SK-N-MC (cell line): ENCODE measurements around the gene SAMD8.

Experiments
- DNase-seq: peaks from one replicate; pipeline ENCODE4 v3.0.0-alpha.2; 2011; ENCODE audit warnings: low read depth, low spot score
- H3K27ac ChIP-seq: fragments of 200-600 bp; sonication (generic); 2 replicates; pipeline ENCODE4 v1.5.1; 2016; ENCODE audit warnings: mixed run types
- H3K36me3 ChIP-seq: fragments of 200-600 bp; sonication (generic); 2 replicates; pipeline ENCODE4 v1.6.1; 2017; ENCODE audit warnings: antibody characterized with exemption, low read length, mixed read lengths; ENCODE audit not compliant: insufficient read depth
- H3K4me3 ChIP-seq: fragments of 200-600 bp; sonication (generic); 2 replicates; pipeline ENCODE4 v1.5.1; 2016
- H3K9ac ChIP-seq: fragments of 200-600 bp; sonication (generic); 2 replicates; pipeline ENCODE4 v1.8.0; 2017; ENCODE audit warnings: mixed run types, mixed read lengths; ENCODE audit not compliant: insufficient read length
- H3K9me3 ChIP-seq: fragments of 200-600 bp; sonication (generic); 2 replicates; pipeline ENCODE4 v1.6.1; 2017; ENCODE audit warnings: low read depth, mild to moderate bottlenecking, antibody characterized with exemption, low read length, moderate library complexity, mixed read lengths
- EZH2 ChIP-seq: fragments of 200-600 bp; sonication (generic); IDR thresholded peaks from one replicate; pipeline ENCODE4 v1.6.1; 2017; ENCODE audit warnings: antibody characterized with exemption
- FOXP2 ChIP-seq: optimal IDR thresholded peaks from 2 replicates; pipeline ENCODE3; 2011; ENCODE audit warnings: mild to moderate bottlenecking, moderate library complexity; ENCODE audit not compliant: insufficient read depth; ENCODE audit errors: extremely low read length, control extremely low read depth
- POLR2AphosphoS5 ChIP-seq: IDR thresholded peaks from 2 replicates; pipeline ENCODE4 v1.6.1; 2012; ENCODE audit warnings: mild to moderate bottlenecking, low read depth, low read length, borderline replicate concordance

Gene SAMD8

DNA sequence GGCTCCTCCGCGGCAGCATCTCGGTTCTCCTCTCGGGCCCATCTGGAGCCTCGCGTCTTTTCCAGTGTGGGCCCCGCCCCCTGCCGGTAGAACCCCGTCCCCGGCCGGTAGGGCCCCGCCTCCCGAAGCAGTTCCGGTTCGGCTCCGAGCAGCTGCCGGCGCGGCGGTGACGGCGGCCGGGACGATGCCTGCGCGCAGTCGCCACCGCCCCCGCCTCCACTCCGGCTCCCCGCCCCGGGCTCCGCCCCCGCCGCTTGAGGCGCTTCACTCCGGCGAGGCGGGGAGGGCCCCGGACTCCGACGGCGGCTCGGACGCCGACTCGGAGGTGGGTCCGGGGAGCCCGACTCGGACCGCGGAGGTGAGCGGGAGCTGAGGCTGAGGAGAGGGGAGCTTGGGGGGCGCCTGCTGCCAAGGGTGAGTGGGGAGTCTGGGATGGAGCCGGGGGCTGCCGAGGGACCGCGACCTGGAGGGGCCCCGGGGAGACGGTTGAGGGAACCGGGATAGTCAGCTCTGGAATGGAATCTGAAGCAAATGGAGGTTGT, at the start of gene SAMD8:
Gene SAMD8, plus strand, starts transcription at position 292 of the 542 bp plus-strand sequence. CDS start 38,873 bp downstream, outside the sequence.
- no peak for DNase-seq
- TF ChIP-seq POLR2AphosphoS5 = no peak; the same call in 1 of the 2 replicates
- TF ChIP-seq FOXP2 = no peak
- Histone ChIP-seq H3K27ac (peak within 1 kb of the TSS; percentile 60; the same call in 1 of the 2 replicates), H3K9me3 (no peaks in the 10 kb centered on the region), H3K36me3 (no peaks in the 10 kb centered on the region), H3K9ac (peak within 1 kb of the TSS; percentile 74), H3K4me3 (peak within 1 kb of the TSS; percentile 83)

DNA sequence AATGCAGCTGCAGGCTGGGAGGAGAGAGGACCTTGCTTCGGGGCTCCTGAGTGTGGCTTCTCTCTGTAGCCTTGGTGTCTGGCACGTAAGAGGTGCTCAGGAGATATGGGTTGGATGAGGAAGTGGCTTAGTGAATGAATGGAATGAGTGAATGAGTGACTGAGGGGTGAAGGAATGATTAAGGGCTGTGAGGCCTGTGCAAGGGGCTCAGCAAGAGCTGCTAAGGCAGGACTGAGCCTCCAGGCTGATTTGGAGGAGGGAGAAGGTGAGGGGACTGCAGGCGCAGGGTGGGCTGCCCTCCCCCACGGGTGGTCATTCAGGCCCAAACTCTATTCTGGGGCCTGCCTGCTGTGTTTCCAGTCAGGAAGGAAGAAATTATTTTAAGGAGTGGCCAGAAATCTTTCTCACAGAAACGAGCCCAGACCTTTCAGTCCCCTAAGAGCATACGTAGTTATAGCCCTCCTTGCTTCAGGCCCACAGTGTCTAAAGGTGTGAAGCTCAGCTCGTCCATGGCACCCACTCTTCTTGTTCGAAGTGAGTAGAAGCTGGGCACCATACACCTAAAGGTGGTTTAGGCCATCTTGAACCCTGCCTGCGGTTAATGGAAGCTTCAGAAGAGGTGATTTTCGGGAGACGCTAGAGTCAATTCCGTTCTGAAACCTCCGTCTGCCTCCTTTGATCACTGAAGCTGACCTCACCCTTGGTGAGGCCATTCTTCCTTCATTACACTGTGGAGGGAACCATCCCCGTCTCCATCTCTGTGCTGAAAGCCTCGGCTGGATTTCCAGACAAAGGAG, 49.5 kb upstream of the SAMD8 start:
- TF ChIP-seq EZH2 (no peak), FOXP2 (no peak)
- Histone ChIP-seq H3K9me3 (no peaks in the 10 kb centered on the region), H3K4me3 (no peak overlapping the region), H3K27ac (no peak overlapping the region), H3K36me3 (no peaks in the 10 kb centered on the region), H3K9ac (no peak overlapping the region)
- no peak for DNase-seq

DNA sequence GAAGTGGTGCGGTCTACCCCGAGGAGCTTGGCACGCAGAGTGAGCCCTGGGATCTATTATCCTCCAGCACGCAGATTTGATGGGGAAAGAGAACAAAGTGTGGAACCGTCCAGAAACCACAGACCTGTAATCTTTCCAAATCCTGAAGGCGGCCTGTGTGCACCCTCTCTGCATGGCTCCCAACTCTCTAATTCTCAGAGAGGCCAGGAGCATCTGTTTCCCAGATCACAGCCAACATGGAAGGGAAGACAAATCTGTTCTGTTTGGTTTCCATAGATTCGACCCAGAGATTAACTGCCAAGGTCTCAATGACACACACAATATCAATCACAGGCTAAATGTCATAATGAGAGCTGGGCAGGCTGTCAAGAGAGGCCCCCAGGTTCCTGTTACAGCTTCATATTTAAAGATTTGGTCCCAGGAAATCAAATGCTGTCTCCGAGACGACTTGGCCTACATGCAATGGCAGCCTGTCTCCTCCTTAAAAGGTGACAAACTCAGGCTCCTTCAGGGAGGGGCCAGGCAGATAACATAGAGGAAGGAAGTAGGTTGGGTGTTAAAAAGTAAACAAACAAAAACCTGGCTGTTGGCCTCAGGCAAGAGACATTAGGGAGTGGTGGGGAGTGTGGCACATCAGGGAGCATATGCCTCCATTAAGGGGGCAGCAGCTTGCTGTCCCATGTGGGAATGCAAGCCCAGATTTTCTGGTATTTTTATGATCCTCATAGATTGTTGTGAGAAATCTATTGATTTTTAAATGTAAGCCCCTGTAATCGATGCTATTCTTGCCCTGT, 48.8 kb upstream of the SAMD8 start:
- Histone ChIP-seq H3K4me3 (no peak overlapping the region), H3K27ac (no peak overlapping the region), H3K36me3 (no peaks in the 10 kb centered on the region), H3K9ac (no peak overlapping the region), H3K9me3 (no peaks in the 10 kb centered on the region)
- DNase-seq = no peak
- TF ChIP-seq EZH2 (no peak), FOXP2 (no peak), POLR2AphosphoS5 (no peak)

DNA sequence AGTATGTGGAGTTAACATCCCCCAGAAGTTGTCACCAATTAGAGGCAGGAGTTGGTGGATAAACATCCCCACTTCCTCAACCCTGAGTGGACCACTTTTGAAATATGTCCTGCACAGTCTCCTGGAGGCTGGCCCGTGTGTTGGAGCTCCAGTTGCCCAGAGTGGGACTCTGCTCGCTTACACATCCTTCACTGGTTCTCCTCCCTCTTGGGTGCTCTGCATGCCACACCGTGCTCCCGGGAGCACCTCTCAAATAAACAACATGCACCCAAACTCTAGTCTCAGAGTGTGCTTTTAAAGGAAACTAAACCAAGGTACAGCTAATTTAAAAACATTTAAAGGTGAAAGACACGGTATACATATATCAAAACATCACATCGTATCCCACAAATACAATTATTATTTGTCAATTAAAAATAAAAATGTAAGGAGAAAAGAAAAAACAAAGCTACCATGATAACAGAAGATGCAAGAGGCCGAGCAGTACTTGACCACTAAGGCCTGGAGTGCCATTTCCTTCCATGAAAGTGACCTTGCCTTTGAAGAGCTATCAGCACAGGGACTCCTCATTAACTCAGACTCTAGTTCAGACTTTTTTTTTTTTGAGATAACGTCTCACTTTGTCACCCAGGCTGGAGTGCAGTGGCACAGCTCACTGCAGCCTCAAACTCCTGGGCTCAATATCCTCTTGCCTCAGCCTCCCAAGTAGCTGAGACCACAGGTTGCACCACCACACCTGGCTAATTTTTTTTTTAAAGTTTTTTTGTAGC, 47.8 kb upstream of the SAMD8 start:
- H3K27ac ChIP-seq = no peak overlapping the region
- no peak for DNase-seq
- no peaks in the 10 kb centered on the region for H3K36me3 ChIP-seq
- H3K4me3 ChIP-seq = no peak overlapping the region
- TF ChIP-seq FOXP2 (no peak), EZH2 (no peak), POLR2AphosphoS5 (no peak)
- no peak overlapping the region for H3K9ac ChIP-seq
- H3K9me3 ChIP-seq = no peaks in the 10 kb centered on the region

DNA sequence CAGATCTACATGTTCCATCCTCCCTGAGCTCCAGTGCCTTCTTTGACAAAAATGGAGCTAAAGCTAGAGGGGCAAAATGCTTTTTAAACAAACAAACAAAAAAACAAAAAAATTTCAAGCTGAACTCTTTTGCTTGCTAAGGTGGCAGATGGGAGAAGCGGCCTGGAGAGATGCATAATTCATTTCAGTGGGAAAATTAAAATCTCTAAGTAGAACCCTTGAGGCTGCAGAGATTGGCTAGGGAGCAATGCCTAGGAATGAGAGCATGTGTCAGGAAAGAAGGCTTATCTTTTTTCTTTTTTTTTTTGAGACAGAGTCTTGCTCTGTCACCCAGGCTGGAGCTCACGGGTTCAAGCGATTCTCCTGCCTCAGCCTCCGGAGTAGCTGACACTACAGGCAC, 46.4 kb upstream of the SAMD8 start:
- H3K4me3 ChIP-seq = no peak overlapping the region
- H3K27ac ChIP-seq = peak overlapping the region; percentile 60; the same call in 1 of the 2 replicates
- no peak overlapping the region for H3K9ac ChIP-seq
- no peak for TF ChIP-seq POLR2AphosphoS5
- TF ChIP-seq EZH2 = no peak
- TF ChIP-seq FOXP2 = no peak
- H3K9me3 ChIP-seq = no peaks in the 10 kb centered on the region
- no peak for DNase-seq
- no peaks in the 10 kb centered on the region for H3K36me3 ChIP-seq

DNA sequence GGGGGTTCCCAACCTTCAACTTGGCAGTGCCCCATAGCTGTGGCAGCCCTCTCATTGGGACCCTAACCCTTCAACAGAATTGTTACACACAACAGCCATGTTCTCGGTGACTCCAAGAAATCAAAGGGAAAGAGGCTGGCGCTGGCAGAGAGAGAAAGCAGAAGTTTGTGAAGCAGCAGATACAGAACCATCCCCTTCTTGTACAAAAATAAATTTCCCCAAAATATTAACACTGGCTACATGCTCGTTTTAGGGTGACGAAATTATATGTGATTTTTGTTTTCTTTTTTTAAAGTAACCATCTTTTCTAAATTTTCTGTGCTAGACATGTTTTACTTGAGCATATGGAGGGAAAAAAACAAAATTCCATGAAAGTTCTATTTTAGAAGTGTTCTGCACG, 45.2 kb upstream of the SAMD8 start:
- DNase-seq = no peak
- H3K9ac ChIP-seq = no peak overlapping the region
- TF ChIP-seq POLR2AphosphoS5 (no peak), FOXP2 (no peak), EZH2 (no peak)
- no peaks in the 10 kb centered on the region for H3K9me3 ChIP-seq
- H3K4me3 ChIP-seq = no peak overlapping the region
- no peaks in the 10 kb centered on the region for H3K36me3 ChIP-seq
- H3K27ac ChIP-seq = no peak overlapping the region

DNA sequence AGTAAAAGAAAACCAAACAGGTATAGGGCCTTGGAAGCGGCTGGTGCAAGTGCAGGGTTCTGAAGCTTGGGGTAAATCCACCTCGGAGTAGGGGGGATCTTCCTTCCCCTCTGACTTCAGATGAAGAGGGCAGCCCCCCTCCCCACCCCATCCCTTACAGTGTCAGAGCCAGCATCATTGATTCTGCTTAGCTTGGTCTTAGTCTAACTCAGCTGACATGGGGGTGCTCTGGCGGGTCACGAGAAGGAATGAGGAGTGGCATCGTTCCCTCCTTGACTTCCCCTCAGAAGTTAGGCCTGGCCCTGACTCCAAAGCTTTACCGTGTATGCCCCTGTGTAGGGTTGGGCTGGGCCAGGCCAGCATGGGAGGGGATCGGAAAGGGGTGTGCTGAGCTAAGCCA, 44.2 kb upstream of the SAMD8 start:
- no peaks in the 10 kb centered on the region for H3K36me3 ChIP-seq
- no peak for DNase-seq
- no peak overlapping the region for H3K9ac ChIP-seq
- no peak for TF ChIP-seq EZH2
- no peak for TF ChIP-seq FOXP2
- TF ChIP-seq POLR2AphosphoS5 = no peak
- no peak overlapping the region for H3K27ac ChIP-seq
- no peak overlapping the region for H3K4me3 ChIP-seq
- H3K9me3 ChIP-seq = no peaks in the 10 kb centered on the region

DNA sequence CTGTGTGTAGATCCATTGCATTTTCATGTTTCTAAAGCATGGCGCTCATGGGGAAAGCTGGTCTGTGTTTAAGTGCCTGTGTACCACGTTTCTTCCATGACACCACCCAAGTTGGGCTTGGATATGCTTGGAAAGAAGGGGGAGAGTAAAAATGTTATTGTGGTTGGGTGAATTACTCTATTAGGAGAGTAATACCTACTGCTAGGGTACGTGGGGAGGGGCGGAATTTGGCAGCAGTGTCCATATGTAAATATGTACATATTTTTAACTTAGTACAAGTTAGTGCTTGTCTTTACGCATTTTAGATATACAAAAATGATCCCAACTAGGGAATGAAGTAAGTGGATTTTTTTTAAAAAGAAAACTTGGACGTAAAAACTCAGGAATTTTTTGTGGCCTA, 42.9 kb upstream of the SAMD8 start:
- H3K9ac ChIP-seq = no peak overlapping the region
- DNase-seq = no peak
- H3K4me3 ChIP-seq = no peak overlapping the region
- no peaks in the 10 kb centered on the region for H3K36me3 ChIP-seq
- no peaks in the 10 kb centered on the region for H3K9me3 ChIP-seq
- TF ChIP-seq FOXP2 (no peak), POLR2AphosphoS5 (no peak), EZH2 (no peak)
- no peak overlapping the region for H3K27ac ChIP-seq
